Small intestine (tissue), 4 donors: ENCODE measurements around the gene BCAS1. TPM values are rescaled to one million over a fixed set of nuclear protein-coding genes. Genes with fewer than 3 reads are reported as not detected.

Source experiments
- polyA plus RNA-seq, 4 donors: library from polyadenylated mRNA; stranded (reverse) in 3 of 4; unstranded in 1 of 4; fragments of 200-250 nt in 3 of 4; fragments of 120-200 nt in 1 of 4; gene quantifications; one replicate each; pipeline versions ENCODE4 v1.2.1 to v1.2.3, GENCODE V29; 2013
- donor health status: healthy with polysubstance abuse.
- donor health status: Bipolar disorder and iron deficiency.
- donor health status: healthy.

The BCAS1 gene
- polyA plus RNA-seq, 4 donors, result 5.3 to 52.9 (median 30.8) TPM

Other genes starting within 250 kb of the BCAS1 start
- under 1 TPM in 2 of 4 donors, not detected in 2; 0.03 to 0.07 TPM for gene CYP24A1, start 103.4 kb upstream of the BCAS1 start, polyA plus RNA-seq
- 10 to 100 TPM; 25.9 to 65.3 (median 36.7) TPM for gene PFDN4, start 137.5 kb upstream of the BCAS1 start, polyA plus RNA-seq